Endothelial cell of umbilical vein (primary cell): Measurements from ENCODE around the gene KIAA1958. TPM values are rescaled to one million over a fixed set of nuclear protein-coding genes. Genes with fewer than 3 reads are reported as not detected.

Experiments used
- BruUV-seq: library from RNA; stranded (reverse); fragments of 400-500 nt; replicated peaks from 2 replicates; lab custom pipeline; 2021; lab: Mats Ljungman, UMichigan
- CTCF ChIA-PET: fragments of 300-600, 350-600 bp; sonication (Branson Sonifier 250); formaldehyde crosslinking; loops from one replicate; lab custom pipeline; 2021; ENCODE audit warnings: antibody characterized with exemption, inconsistent platforms; lab: Charles Lee
- POLR2A ChIA-PET: fragments of 300-600, 350-600 bp; sonication (Branson Sonifier 250); formaldehyde crosslinking; loops from one replicate; lab custom pipeline; 2021; ENCODE audit warnings: antibody characterized with exemption, inconsistent platforms; lab: Charles Lee
- DNase-seq: peaks from one replicate; pipeline ENCODE4 v3.0.0-alpha.2; 2011; ENCODE audit warnings: low read depth, low spot score
- FAIRE-seq: peaks from 2 replicates; lab custom pipeline; 2011; peaks lifted over from hg19 to GRCh38; lab: Jason Lieb, UNC
- H2AFZ ChIP-seq: 2 replicates; pipeline ENCODE4 v1.6.0; 2012; ENCODE audit warnings: low read depth, low read length, control low read depth, inconsistent platforms
- H3K27ac ChIP-seq: 2 replicates; pipeline ENCODE4 v1.5.1; 2011; ENCODE audit warnings: low read depth, mild to moderate bottlenecking, control low read depth, low read length, moderate library complexity; ENCODE audit not compliant: insufficient read depth
- H3K27me3 ChIP-seq, 2 experiments: 2 replicates each; pipeline versions ENCODE4 v1.6.0 to v1.6.1; 2011; ENCODE audit warnings: low read length in 2 of 2, mixed read lengths in 1 of 2; ENCODE audit not compliant: control insufficient read depth in 2 of 2, insufficient read depth in 2 of 2
- H3K36me3 ChIP-seq, 2 experiments: 2 replicates in 1 of 2; 3 replicates in 1 of 2; pipeline ENCODE4 v1.5.1; 2011; ENCODE audit warnings: low read length in 2 of 2, mild to moderate bottlenecking in 1 of 2, moderate library complexity in 1 of 2; ENCODE audit not compliant: control insufficient read depth in 2 of 2, insufficient read depth in 2 of 2; ENCODE audit errors: extremely low read depth in 1 of 2
- H3K4me1 ChIP-seq: 3 replicates; pipeline ENCODE4 v1.5.1; 2011; ENCODE audit warnings: mild to moderate bottlenecking, low read length; ENCODE audit not compliant: control insufficient read depth, insufficient read depth; ENCODE audit errors: extremely low read depth
- H3K4me2 ChIP-seq: 2 replicates; pipeline ENCODE4 v1.6.1; 2011; ENCODE audit warnings: low read length, control low read depth, mixed read lengths; ENCODE audit not compliant: insufficient read depth
- H3K4me3 ChIP-seq, 3 experiments: fragments of 200-600 bp in 1 of 3; sonication (generic), shearing (Covaris generic) in 1 of 3; replicated peaks in 1 of 3; 2 replicates each; pipeline ENCODE4 v1.5.1; 2011 to 2016; ENCODE audit warnings: control low read depth in 3 of 3, low read length in 3 of 3, mild to moderate bottlenecking in 2 of 3, inconsistent platforms in 1 of 3, low read depth in 1 of 3, moderate library complexity in 1 of 3; ENCODE audit not compliant: insufficient read depth in 1 of 3
- H3K79me2 ChIP-seq: 2 replicates; pipeline ENCODE4 v1.6.0; 2012; ENCODE audit warnings: low read length, inconsistent platforms; ENCODE audit not compliant: control insufficient read depth, insufficient read depth
- H3K9ac ChIP-seq: replicated peaks from 2 replicates; pipeline ENCODE3; 2011; ENCODE audit warnings: low read length, control low read depth; ENCODE audit not compliant: insufficient read depth; ENCODE audit errors: extremely low read depth
- H3K9me1 ChIP-seq: replicated peaks from 3 replicates; pipeline ENCODE4 v1.6.0; 2011; ENCODE audit warnings: mild to moderate bottlenecking, low read length; ENCODE audit not compliant: control insufficient read depth, insufficient read depth; ENCODE audit errors: extremely low read depth
- H3K9me3 ChIP-seq: replicated peaks from 2 replicates; pipeline ENCODE4 v1.5.1; 2012; ENCODE audit warnings: low read length, inconsistent platforms; ENCODE audit not compliant: control insufficient read depth, insufficient read depth
- H4K20me1 ChIP-seq: replicated peaks from 2 replicates; pipeline ENCODE3; 2011; ENCODE audit warnings: mild to moderate bottlenecking, low read length; ENCODE audit not compliant: control insufficient read depth, insufficient read depth; ENCODE audit errors: extremely low read depth
- CTCF ChIP-seq, 2 donors: IDR thresholded peaks; 1 replicate in 1 of 2; 2 replicates in 1 of 2; pipeline ENCODE4 v1.5.1; 2011; ENCODE audit warnings: low read length in 2 of 2, mild to moderate bottlenecking in 2 of 2, moderate library complexity in 2 of 2, control low read depth in 1 of 2, inconsistent platforms in 1 of 2, low read depth in 1 of 2; ENCODE audit not compliant: insufficient read depth in 1 of 2; ENCODE audit errors: extremely low read depth in 1 of 2
- EZH2 ChIP-seq: IDR thresholded peaks from 2 replicates; pipeline ENCODE4 v1.6.1; 2012; ENCODE audit warnings: borderline replicate concordance, low read depth, mild to moderate bottlenecking, moderate library complexity, low read length, inconsistent platforms; ENCODE audit not compliant: severe bottlenecking
- FOS ChIP-seq: IDR thresholded peaks from 2 replicates; pipeline ENCODE4 v1.6.1; 2011; ENCODE audit warnings: mild to moderate bottlenecking, low read length, moderate library complexity, borderline replicate concordance; ENCODE audit not compliant: insufficient read depth
- GATA2 ChIP-seq: IDR thresholded peaks from 2 replicates; pipeline ENCODE4 v1.7.0; 2011; ENCODE audit warnings: low read depth, mild to moderate bottlenecking, moderate library complexity, mixed read lengths, low read length; ENCODE audit not compliant: insufficient read length, insufficient read depth
- JUN ChIP-seq: IDR thresholded peaks from 2 replicates; pipeline ENCODE4 v1.6.1; 2011; ENCODE audit warnings: borderline replicate concordance, low read depth; ENCODE audit not compliant: insufficient read length, insufficient read depth
- MAX ChIP-seq: IDR thresholded peaks from 2 replicates; pipeline ENCODE4 v1.6.1; 2011; ENCODE audit not compliant: insufficient read depth, insufficient read length
- POLR2A ChIP-seq: IDR thresholded peaks from 2 replicates; pipeline ENCODE4 v1.6.1; 2012; ENCODE audit warnings: low read depth, mild to moderate bottlenecking, control low read depth, low read length
- POLR2AphosphoS5 ChIP-seq: IDR thresholded peaks from 2 replicates; pipeline ENCODE4 v1.6.1; 2012; ENCODE audit warnings: low read depth, mild to moderate bottlenecking, control low read depth, low read length, moderate library complexity; ENCODE audit not compliant: insufficient read depth
- dilution Hi-C: fragments of 300-500 bp; cut with MboI; formaldehyde crosslinking; loops from one replicate; pipeline ENCODE4 v1.15.0; 2019; ENCODE audit warnings: low sequenced_read_pairs; ENCODE audit not compliant: extremely low pct_ligation_motif_present
- intact Hi-C: fragments of 100-400 bp; cut with micrococcal nuclease; formaldehyde crosslinking; loops from one replicate; pipeline ENCODE4 v1.10.0; 2022
- polyA plus RNA-seq, 4 experiments: library from polyadenylated mRNA; depleted of rRNA in 3 of 4; stranded (reverse) in 3 of 4; unstranded in 1 of 4; fragments of >200 nt; gene quantifications; 2 replicates each; pipeline versions ENCODE4 v1.2.1 to v1.2.3, GENCODE V29; 2011 to 2012; ENCODE audit warnings: missing spikeins in 1 of 4
- total RNA-seq: library from RNA; stranded (reverse); gene quantifications from 2 replicates; pipeline ENCODE4 v1.2.3, GENCODE V29; 2021

Gene KIAA1958
- total and polyA plus RNA-seq, 2 donors (not counting 3 experiments of a cell fraction or from before 2014, with no cell fraction given): 1.7 to 5.0 TPM

DNA sequence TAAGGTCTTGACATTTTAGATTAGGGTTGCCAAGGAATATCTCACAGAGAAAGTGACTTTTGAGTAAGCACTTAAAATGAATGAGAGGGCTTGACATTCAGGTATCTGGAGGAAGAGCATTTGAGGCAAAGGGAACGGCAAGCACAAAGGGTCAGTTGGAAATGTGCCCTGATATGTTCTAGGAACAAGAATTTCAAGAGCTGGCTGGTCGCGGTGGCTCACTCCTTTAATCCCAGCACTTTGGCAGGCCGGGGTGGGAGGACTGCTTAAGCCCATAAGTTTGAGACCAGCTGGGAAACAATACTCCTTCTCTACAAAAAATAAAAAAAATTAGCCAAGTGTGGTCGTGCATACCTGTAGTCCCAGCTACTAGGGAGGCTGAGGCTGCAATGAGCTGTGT is 16.5 kb downstream of the KIAA1958 start:
- ChIA-PET CTCF (no interaction called here), POLR2A (no interaction called here)
- TF ChIP-seq CTCF (IDR thresholded peaks at IDR 0.05; ENCODE audit: extremely low read depth in 1 of 2, insufficient read depth in 1 of 2, low read depth in 1 of 2, low read length in 2 of 2): no peak
- TF ChIP-seq JUN: no peak
- no peak for TF ChIP-seq FOS
- no peak for TF ChIP-seq POLR2AphosphoS5
- no peak for TF ChIP-seq MAX
- TF ChIP-seq GATA2: no peak
- TF ChIP-seq EZH2: no peak
- TF ChIP-seq POLR2A: no peak
- H3K4me3 ChIP-seq: no peak overlapping the region
- H3K9me3 ChIP-seq: no peaks in the 10 kb centered on the region
- FAIRE-seq (no peak), DNase-seq (no peak)
- intact Hi-C loops: no loop called here
- H3K79me2 ChIP-seq: no peaks in the 10 kb centered on the region
- H2AFZ ChIP-seq: no peak overlapping the region
- H3K36me3 ChIP-seq: no peaks in the 10 kb centered on the region
- no peaks in the 10 kb centered on the region for H3K27me3 ChIP-seq
- H4K20me1 ChIP-seq: no peaks in the 10 kb centered on the region
- no peaks in the 10 kb centered on the region for H3K9me1 ChIP-seq
- no TSS peak for BruUV-seq
- H3K4me2 ChIP-seq: no peak overlapping the region
- dilution Hi-C loops: no loop called here
- H3K9ac ChIP-seq: no peak overlapping the region
- H3K4me1 ChIP-seq: peaks cover 6% of the 10 kb centered on the region
- no peak overlapping the region for H3K27ac ChIP-seq
